ENCODE results near the gene UQCRC2. TPM values are rescaled to one million over a fixed set of nuclear protein-coding genes. Genes with fewer than 3 reads are reported as not detected.
"Not testable (repeated sequence)": the region's sequence is repeated elsewhere in the genome, so short reads cannot be mapped to it uniquely, and the experiment has no call there.

UQCRC2 gene
- total and polyA plus RNA-seq, 2 donors (not counting 1 experiment from before 2014, with no cell fraction given): 204 to 207 TPM

GRCh38 chr16:21997697-21998480, 44.7 kb downstream of the UQCRC2 start:
- no peak for TF ChIP-seq CTCF (conservative IDR thresholded peaks at IDR 0.05 in 1 of 2, IDR thresholded peaks at IDR 0.05 in 1 of 2; ENCODE audit: low read depth in 1 of 2, low read length in 2 of 2)
- TF ChIP-seq EZH2 (IDR thresholded peaks at IDR 0.05; ENCODE audit: low read length, missing control alignments): no peak
- Histone ChIP-seq H4K20me1 (ENCODE audit: control insufficient read depth, extremely low read depth, insufficient read depth, low read length) (no peaks in the 10 kb centered on the region), H3K9me3 (ENCODE audit: control insufficient read depth, insufficient read depth, low read depth, low read length) (no peaks in the 10 kb centered on the region), H2AFZ (ENCODE audit: low read length) (no peak overlapping the region), H3K27ac (ENCODE audit: insufficient read depth, low read length) (no peak overlapping the region), H3K27me3 (ENCODE audit: control insufficient read depth, insufficient read depth, low read length) (no peaks in the 10 kb centered on the region), H3K4me2 (ENCODE audit: extremely low read depth, insufficient read depth, low read length) (no peak overlapping the region), H3K4me3 (replicated peaks in 1 of 4; ENCODE audit: control extremely low read depth in 1 of 4, insufficient read depth in 1 of 4, low read depth in 3 of 4, low read length in 4 of 4) (no peak overlapping the region), H3K79me2 (ENCODE audit: control insufficient read depth, insufficient read depth, low read length) (no peaks in the 10 kb centered on the region), H3K9ac (ENCODE audit: insufficient read depth, low read length) (no peak overlapping the region), H3K36me3 (ENCODE audit: control insufficient read depth, insufficient read depth, low read length) (no peaks in the 10 kb centered on the region), H3K4me1 (ENCODE audit: control insufficient read depth, extremely low read depth, insufficient read depth, low read length) (peaks cover 5% of the 10 kb centered on the region)
- no peak for DNase-seq (ENCODE audit: low read depth in 2 of 2)

- Histone ChIP-seq H3K9ac (ENCODE audit: insufficient read depth, low read length) (no peak overlapping the region), H3K27ac (ENCODE audit: insufficient read depth, low read length) (no peak overlapping the region)
Observed at GRCh38 chr16:22001591-22001990, 48.4 kb downstream of the UQCRC2 start.

GRCh38 chr16:22002047-22002446, 48.9 kb downstream of the UQCRC2 start:
- not testable (repeated sequence) for H3K36me3 ChIP-seq (ENCODE audit: control insufficient read depth, insufficient read depth, low read length); DNase-seq (ENCODE audit: low read depth in 2 of 2); H3K4me2 ChIP-seq (ENCODE audit: extremely low read depth, insufficient read depth, low read length); H3K9ac ChIP-seq (ENCODE audit: insufficient read depth, low read length); H3K4me1 ChIP-seq (ENCODE audit: control insufficient read depth, extremely low read depth, insufficient read depth, low read length); H3K79me2 ChIP-seq (ENCODE audit: control insufficient read depth, insufficient read depth, low read length); H4K20me1 ChIP-seq (ENCODE audit: control insufficient read depth, extremely low read depth, insufficient read depth, low read length); H3K27me3 ChIP-seq (ENCODE audit: control insufficient read depth, insufficient read depth, low read length); H2AFZ ChIP-seq (ENCODE audit: low read length); H3K27ac ChIP-seq (ENCODE audit: insufficient read depth, low read length); H3K9me3 ChIP-seq (ENCODE audit: control insufficient read depth, insufficient read depth, low read depth, low read length); H3K4me3 ChIP-seq (replicated peaks in 1 of 4; ENCODE audit: control extremely low read depth in 1 of 4, insufficient read depth in 1 of 4, low read depth in 3 of 4, low read length in 4 of 4)

More at GRCh38 chr16:22001591-22001990, 48.4 kb downstream of the UQCRC2 start:
- Histone ChIP-seq H3K4me3 (replicated peaks in 1 of 4; ENCODE audit: control extremely low read depth in 1 of 4, insufficient read depth in 1 of 4, low read depth in 3 of 4, low read length in 4 of 4) (no peak overlapping the region), H3K9me3 (ENCODE audit: control insufficient read depth, insufficient read depth, low read depth, low read length) (no peaks in the 10 kb centered on the region), H3K27me3 (ENCODE audit: control insufficient read depth, insufficient read depth, low read length) (no peaks in the 10 kb centered on the region), H3K79me2 (ENCODE audit: control insufficient read depth, insufficient read depth, low read length) (no peaks in the 10 kb centered on the region), H3K4me2 (ENCODE audit: extremely low read depth, insufficient read depth, low read length) (peak overlapping the region; percentile 55), H4K20me1 (ENCODE audit: control insufficient read depth, extremely low read depth, insufficient read depth, low read length) (no peaks in the 10 kb centered on the region), H3K4me1 (ENCODE audit: control insufficient read depth, extremely low read depth, insufficient read depth, low read length) (peaks cover 5% of the 10 kb centered on the region), H3K36me3 (ENCODE audit: control insufficient read depth, insufficient read depth, low read length) (no peaks in the 10 kb centered on the region), H2AFZ (ENCODE audit: low read length) (no peak overlapping the region)
- no peak for TF ChIP-seq EZH2 (IDR thresholded peaks at IDR 0.05; ENCODE audit: low read length, missing control alignments)
- no peak for TF ChIP-seq CTCF (conservative IDR thresholded peaks at IDR 0.05 in 1 of 2, IDR thresholded peaks at IDR 0.05 in 1 of 2; ENCODE audit: low read depth in 1 of 2, low read length in 2 of 2)
- peak; percentile 30 to 56 for DNase-seq (ENCODE audit: low read depth in 2 of 2)
